ENCODE results near the gene RAD51B. TPM values are rescaled to one million over a fixed set of nuclear protein-coding genes. Genes with fewer than 3 reads are reported as not detected.

RAD51B gene
- total RNA-seq, 6 donors from 2014 or later: 10.6 to 63.9 (median 18.4) TPM

- Histone ChIP-seq H3K4me1 (peaks cover 24 to 40% (median 33%) of the 10 kb centered on the region in 4 donors), H3K27ac (peak overlapping the region; percentile 44 to 76 (median 58)), H3K36me3 (no peaks in the 10 kb centered on the region), H3K4me3 (no peak overlapping the region), H3K9me3 (no peaks in the 10 kb centered on the region), H3K27me3 (no peaks in the 10 kb centered on the region)
- WGBS, 2 donors: 89 to 94% methylated on average over 1 of the region's 1 CpG
- TF ChIP-seq POLR2AphosphoS5 (IDR thresholded peaks at IDR 0.05) (no peak), CTCF (IDR thresholded peaks at IDR 0.05) (no peak), EP300 (IDR thresholded peaks at IDR 0.05) (no peak), POLR2A (IDR thresholded peaks at IDR 0.05) (no peak)
- DNase-seq: no peak
- ATAC-seq (ENCODE audit: low FRiP score in 2 of 2): peak in 1 of 2 donors; percentile 23
These were observed 641.0 kb downstream of the RAD51B start for GRCh38 chr14:68460541-68460940.

GRCh38 chr14:68461086-68461485, 641.5 kb downstream of the RAD51B start:
- no peak for TF ChIP-seq POLR2A (IDR thresholded peaks at IDR 0.05)
- no peak for TF ChIP-seq CTCF (IDR thresholded peaks at IDR 0.05)
- no peak for DNase-seq
- Histone ChIP-seq H3K27ac (no peak overlapping the region), H3K9me3 (no peaks in the 10 kb centered on the region), H3K36me3 (no peaks in the 10 kb centered on the region), H3K27me3 (no peaks in the 10 kb centered on the region), H3K4me3 (no peak overlapping the region), H3K4me1 (peaks cover 26 to 42% (median 34%) of the 10 kb centered on the region in 4 donors)
- WGBS, 2 donors: 96 to 98% methylated on average over 4 of the region's 4 CpGs
- no peak for ATAC-seq (ENCODE audit: low FRiP score in 2 of 2)

- Histone ChIP-seq H3K9me3 (no peaks in the 10 kb centered on the region), H3K36me3 (no peaks in the 10 kb centered on the region), H3K27me3 (no peaks in the 10 kb centered on the region), H3K27ac (no peak overlapping the region), H3K4me3 (no peak overlapping the region), H3K4me1 (peaks cover 38 to 52% (median 47%) of the 10 kb centered on the region in 4 donors)
- WGBS, 2 donors: 92 to 100% methylated on average over 1 of the region's 1 CpG
- DNase-seq: no peak
- TF ChIP-seq POLR2A (IDR thresholded peaks at IDR 0.05) (no peak), POLR2AphosphoS5 (IDR thresholded peaks at IDR 0.05) (no peak), EP300 (IDR thresholded peaks at IDR 0.05) (no peak), CTCF (IDR thresholded peaks at IDR 0.05) (no peak)
- no peak for ATAC-seq (ENCODE audit: low FRiP score in 2 of 2)
These were observed 643.1 kb downstream of the RAD51B start for GRCh38 chr14:68462683-68463082.

- Histone ChIP-seq H3K4me3 (no peak overlapping the region), H3K27ac (no peak overlapping the region), H3K9me3 (no peaks in the 10 kb centered on the region), H3K36me3 (no peaks in the 10 kb centered on the region), H3K27me3 (no peaks in the 10 kb centered on the region), H3K4me1 (peaks cover 42 to 56% (median 44%) of the 10 kb centered on the region in 4 donors)
- DNase-seq (no peak), ATAC-seq (ENCODE audit: low FRiP score in 2 of 2) (no peak)
- no peak for TF ChIP-seq CTCF (IDR thresholded peaks at IDR 0.05)
- no peak for TF ChIP-seq POLR2AphosphoS5 (IDR thresholded peaks at IDR 0.05)
- TF ChIP-seq POLR2A (IDR thresholded peaks at IDR 0.05): no peak
- TF ChIP-seq EP300 (IDR thresholded peaks at IDR 0.05): no peak
These were observed 643.7 kb downstream of the RAD51B start for GRCh38 chr14:68463299-68463698.

GRCh38 chr14:68463705-68464374, 644.3 kb downstream of the RAD51B start:
- Histone ChIP-seq H3K27ac (no peak overlapping the region), H3K9me3 (no peaks in the 10 kb centered on the region), H3K36me3 (no peaks in the 10 kb centered on the region), H3K27me3 (no peaks in the 10 kb centered on the region), H3K4me1 (peaks cover 42 to 53% (median 44%) of the 10 kb centered on the region in 4 donors), H3K4me3 (no peak overlapping the region)
- ATAC-seq (ENCODE audit: low FRiP score in 2 of 2) (no peak), DNase-seq (no peak)
- no peak for TF ChIP-seq CTCF (IDR thresholded peaks at IDR 0.05)
- TF ChIP-seq EP300 (IDR thresholded peaks at IDR 0.05): no peak
- no peak for TF ChIP-seq POLR2A (IDR thresholded peaks at IDR 0.05)
- TF ChIP-seq POLR2AphosphoS5 (IDR thresholded peaks at IDR 0.05): no peak

All from upper lobe of left lung (tissue), 6 donors.